IMR-90 (cell line): ENCODE measurements around the gene C16orf74.

Experiments used
- BHLHE40 ChIP-seq: fragments of 150-350 bp; IDR thresholded peaks from 2 replicates; pipeline ENCODE4 v1.6.1; 2016; ENCODE audit warnings: mild to moderate bottlenecking, low read depth, low read length
- CTCF ChIP-seq: conservative IDR thresholded peaks from 2 replicates; pipeline ENCODE4 v1.5.1; 2012; ENCODE audit warnings: mild to moderate bottlenecking, low read depth, low read length, improper control_type of control experiment
- MAZ ChIP-seq: IDR thresholded peaks from 2 replicates; pipeline ENCODE4 v1.6.1; 2012; ENCODE audit warnings: low read depth, mild to moderate bottlenecking, low read length, improper control_type of control experiment, moderate library complexity, borderline replicate concordance
- NFE2L2 ChIP-seq: fragments of 150-350 bp; IDR thresholded peaks from 2 replicates; pipeline ENCODE4 v1.6.1; 2016; ENCODE audit warnings: low read depth, mild to moderate bottlenecking, low read length
- POLR2A ChIP-seq: IDR thresholded peaks from 2 replicates; pipeline ENCODE4 v1.6.1; 2012; ENCODE audit warnings: mild to moderate bottlenecking, low read depth, low read length
- RAD21 ChIP-seq: IDR thresholded peaks from 2 replicates; pipeline ENCODE4 v1.6.1; 2012; ENCODE audit warnings: low read length, improper control_type of control experiment
- SMC3 ChIP-seq: fragments of 150-350 bp; IDR thresholded peaks from 2 replicates; pipeline ENCODE4 v1.6.1; 2016; ENCODE audit warnings: low read depth, mild to moderate bottlenecking, antibody characterized with exemption, low read length, moderate library complexity
- TF ChIP-seq, protein P1 (sequence below): fragments of 150-350 bp; IDR thresholded peaks from 2 replicates; pipeline ENCODE4 v1.6.1; 2017; ENCODE audit warnings: mild to moderate bottlenecking, antibody characterized with exemption, low read length, low read depth
- TF ChIP-seq, protein P2 (sequence below): fragments of 150-350 bp; IDR thresholded peaks from 2 replicates; pipeline ENCODE4 v1.6.1; 2016; ENCODE audit warnings: low read depth, mild to moderate bottlenecking, low read length, moderate library complexity, borderline replicate concordance

DNA sequence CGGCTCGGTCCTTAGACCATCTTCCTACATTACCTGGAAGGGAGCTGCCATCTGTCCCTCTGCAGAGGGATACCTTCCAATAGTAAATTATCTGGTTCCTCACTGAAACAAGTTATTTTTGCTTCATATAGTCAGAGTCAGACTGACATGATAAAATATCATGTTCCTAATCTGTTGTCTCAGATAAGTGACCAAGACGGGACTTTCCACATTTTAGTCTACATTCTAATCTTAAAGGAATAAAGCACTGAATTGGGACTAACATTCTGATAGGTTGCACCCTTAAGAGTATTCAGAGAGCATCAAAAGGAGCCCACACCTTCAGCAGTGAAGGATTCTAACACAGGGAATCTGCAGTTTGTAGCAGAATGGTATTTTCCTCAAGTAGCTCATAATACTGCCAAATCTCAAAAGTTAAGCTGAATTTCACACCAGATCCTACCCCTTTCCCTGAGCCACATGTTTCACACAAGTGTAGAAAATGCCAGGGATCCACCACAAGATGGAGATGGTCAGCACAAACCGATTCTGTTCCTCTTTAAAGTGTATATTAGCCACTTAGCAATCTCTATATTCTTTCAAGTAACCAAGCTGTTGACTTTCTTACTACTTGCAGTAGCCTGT is 75.5 kb downstream of the C16orf74 start:
- no peak for TF ChIP-seq POLR2A
- peak; percentile 57 for TF ChIP-seq CTCF
- TF ChIP-seq RAD21 = peak; percentile 48
- no peak for TF ChIP-seq BHLHE40
- TF ChIP-seq, protein P1, sequence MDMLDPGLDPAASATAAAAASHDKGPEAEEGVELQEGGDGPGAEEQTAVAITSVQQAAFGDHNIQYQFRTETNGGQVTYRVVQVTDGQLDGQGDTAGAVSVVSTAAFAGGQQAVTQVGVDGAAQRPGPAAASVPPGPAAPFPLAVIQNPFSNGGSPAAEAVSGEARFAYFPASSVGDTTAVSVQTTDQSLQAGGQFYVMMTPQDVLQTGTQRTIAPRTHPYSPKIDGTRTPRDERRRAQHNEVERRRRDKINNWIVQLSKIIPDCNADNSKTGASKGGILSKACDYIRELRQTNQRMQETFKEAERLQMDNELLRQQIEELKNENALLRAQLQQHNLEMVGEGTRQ = 0 out of 2 replicates have a peak, but pooled peaks have one; percentile 5
- no peak for TF ChIP-seq MAZ
- no peak for TF ChIP-seq NFE2L2
- TF ChIP-seq SMC3 = peak; percentile 60
- TF ChIP-seq, protein P2, sequence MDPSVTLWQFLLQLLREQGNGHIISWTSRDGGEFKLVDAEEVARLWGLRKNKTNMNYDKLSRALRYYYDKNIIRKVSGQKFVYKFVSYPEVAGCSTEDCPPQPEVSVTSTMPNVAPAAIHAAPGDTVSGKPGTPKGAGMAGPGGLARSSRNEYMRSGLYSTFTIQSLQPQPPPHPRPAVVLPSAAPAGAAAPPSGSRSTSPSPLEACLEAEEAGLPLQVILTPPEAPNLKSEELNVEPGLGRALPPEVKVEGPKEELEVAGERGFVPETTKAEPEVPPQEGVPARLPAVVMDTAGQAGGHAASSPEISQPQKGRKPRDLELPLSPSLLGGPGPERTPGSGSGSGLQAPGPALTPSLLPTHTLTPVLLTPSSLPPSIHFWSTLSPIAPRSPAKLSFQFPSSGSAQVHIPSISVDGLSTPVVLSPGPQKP = no peak
